Type B pancreatic cell (in vitro differentiated cells): ENCODE results near the gene GRHPR. TPM values are rescaled to one million over a fixed set of nuclear protein-coding genes. Genes with fewer than 3 reads are reported as not detected.

Source experiments
- DNase-seq: peaks from one replicate; pipeline ENCODE4 v3.0.0; 2021; ENCODE audit warnings: mixed read lengths; ENCODE audit not compliant: unreplicated experiment; ENCODE audit errors: extremely low spot score
- H3K27ac Mint-ChIP-seq: 2 replicates; pipeline ENCODE4 v1.8.0; 2021; ENCODE audit warnings: mild to moderate bottlenecking, mixed read lengths
- H3K27me3 Mint-ChIP-seq: 2 replicates; pipeline ENCODE4 v1.8.0; 2021; ENCODE audit warnings: mixed read lengths
- H3K36me3 Mint-ChIP-seq: 2 replicates; pipeline ENCODE4 v1.8.0; 2021; ENCODE audit warnings: mixed read lengths
- H3K4me1 Mint-ChIP-seq: one replicate; pipeline ENCODE4 v1.8.0; 2021; ENCODE audit warnings: mixed read lengths; ENCODE audit not compliant: unreplicated experiment
- H3K4me3 Mint-ChIP-seq: 2 replicates; pipeline ENCODE4 v1.8.0; 2021; ENCODE audit warnings: mild to moderate bottlenecking, mixed read lengths
- H3K9me3 Mint-ChIP-seq: 2 replicates; pipeline ENCODE4 v1.8.0; 2021; ENCODE audit warnings: mixed read lengths
- CTCF ChIP-seq: fragments of 200-600 bp; sonication (generic); conservative IDR thresholded peaks from 2 replicates; pipeline ENCODE4 v1.5.0; 2021; ENCODE audit warnings: antibody characterized with exemption, mild to moderate bottlenecking
- total RNA-seq: library from RNA; stranded (reverse); gene quantifications from 2 replicates; pipeline ENCODE4 v1.2.1, GENCODE V29; 2021; ENCODE audit warnings: low replicate concordance

Gene GRHPR
- total RNA-seq, 1 donor from 2014 or later = 109 TPM

- Mint-ChIP-seq H3K36me3 (no peaks in the 10 kb centered on the region), H3K9me3 (no peaks in the 10 kb centered on the region), H3K4me3 (no peak overlapping the region), H3K27ac (no peak overlapping the region), H3K27me3 (no peaks in the 10 kb centered on the region), H3K4me1 (peaks cover 22% of the 10 kb centered on the region)
- DNase-seq = no peak
- TF ChIP-seq CTCF = no peak
These were observed 3.3 kb upstream of the GRHPR start for GRCh38 chr9:37419204-37419603.

GRCh38 chr9:37420271-37421215 lies 2.0 kb upstream of the GRHPR start:
- no peaks in the 10 kb centered on the region for H3K9me3 Mint-ChIP-seq
- no peak for DNase-seq
- H3K4me1 Mint-ChIP-seq = peaks cover 13% of the 10 kb centered on the region
- no peak overlapping the region for H3K4me3 Mint-ChIP-seq
- H3K36me3 Mint-ChIP-seq = no peaks in the 10 kb centered on the region
- no peak for TF ChIP-seq CTCF
- no peaks in the 10 kb centered on the region for H3K27me3 Mint-ChIP-seq
- no peak overlapping the region for H3K27ac Mint-ChIP-seq

- Mint-ChIP-seq H3K4me3 (peak overlapping the region; percentile 94), H3K36me3 (peaks cover 8% of the 10 kb centered on the region), H3K9me3 (no peaks in the 10 kb centered on the region), H3K27me3 (no peaks in the 10 kb centered on the region), H3K4me1 (peaks cover 13% of the 10 kb centered on the region), H3K27ac (peak overlapping the region; percentile 96)
- no peak for TF ChIP-seq CTCF
- DNase-seq = no peak
These were observed 595 bp upstream of the GRHPR start for GRCh38 chr9:37421914-37422288.

GRCh38 chr9:37423508-37423907 lies 1.0 kb downstream of the GRHPR start:
- Mint-ChIP-seq H3K27me3 (no peaks in the 10 kb centered on the region), H3K4me3 (peak overlapping the region; percentile 94), H3K36me3 (peaks cover 8% of the 10 kb centered on the region), H3K9me3 (no peaks in the 10 kb centered on the region), H3K27ac (peak overlapping the region; percentile 96), H3K4me1 (peaks cover 13% of the 10 kb centered on the region)
- DNase-seq = no peak
- no peak for TF ChIP-seq CTCF

GRCh38 chr9:37424204-37424685 lies 1.7 kb downstream of the GRHPR start:
- peak overlapping the region; percentile 96 for H3K27ac Mint-ChIP-seq
- no peak for TF ChIP-seq CTCF
- no peaks in the 10 kb centered on the region for H3K9me3 Mint-ChIP-seq
- H3K36me3 Mint-ChIP-seq = peaks cover 8% of the 10 kb centered on the region
- peaks cover 13% of the 10 kb centered on the region for H3K4me1 Mint-ChIP-seq
- DNase-seq = no peak
- peak overlapping the region; percentile 94 for H3K4me3 Mint-ChIP-seq
- no peaks in the 10 kb centered on the region for H3K27me3 Mint-ChIP-seq
